HG03575 (cell line): ENCODE measurements around the gene PACS1.

Source experiments
- ATAC-seq: cut with Tn5 transposase; IDR thresholded peaks from one replicate; pipeline ENCODE4 v1.9.1; 2021; ENCODE audit not compliant: unreplicated experiment, insufficient number of reproducible peaks, low FRiP score; ENCODE audit errors: extremely low read depth

Gene PACS1

DNA sequence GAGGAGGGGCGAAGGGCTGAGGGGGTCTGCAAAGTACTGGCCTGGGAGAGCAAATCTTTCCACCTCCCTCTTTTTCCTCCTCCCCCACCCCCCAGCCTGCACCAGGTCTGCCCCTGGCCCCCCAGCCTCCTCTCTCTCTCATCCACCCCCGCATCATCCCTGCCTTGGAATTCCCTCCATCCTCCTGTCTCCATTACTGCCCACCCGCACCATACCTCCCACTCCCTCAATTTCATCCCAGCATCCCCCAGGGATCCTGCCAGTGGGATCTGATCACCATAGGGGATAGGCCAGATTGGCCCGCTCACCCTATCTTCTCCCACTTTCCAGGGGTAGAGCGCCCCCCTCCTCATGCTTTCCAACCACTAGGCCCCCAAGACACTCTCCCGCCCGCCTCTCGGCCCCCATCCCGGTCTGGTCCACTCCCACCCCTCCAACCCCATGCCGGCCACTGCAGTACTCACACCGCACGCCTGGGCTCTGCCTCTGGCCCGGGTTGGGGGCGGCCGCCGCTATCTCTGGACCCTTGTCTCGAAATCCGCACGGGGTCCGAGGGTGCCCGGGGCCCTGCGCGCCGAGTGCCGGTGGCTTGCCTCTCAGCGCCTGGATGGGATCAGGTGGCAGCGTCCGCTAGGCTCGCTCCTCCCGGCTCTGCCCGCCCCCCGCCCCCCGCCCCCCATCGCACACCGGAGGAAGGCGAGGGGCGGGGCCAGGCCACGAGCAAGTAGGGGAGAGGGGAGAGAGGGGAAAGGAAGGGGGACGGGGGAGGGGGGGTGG, 21.3 kb upstream of the PACS1 start, which contains the start of gene GAL3ST3:
Gene GAL3ST3 (minus strand): TSS at position 615 of the 777 bp plus-strand sequence. CDS start 3,746 bp downstream, outside the sequence.
- no peak for ATAC-seq

DNA sequence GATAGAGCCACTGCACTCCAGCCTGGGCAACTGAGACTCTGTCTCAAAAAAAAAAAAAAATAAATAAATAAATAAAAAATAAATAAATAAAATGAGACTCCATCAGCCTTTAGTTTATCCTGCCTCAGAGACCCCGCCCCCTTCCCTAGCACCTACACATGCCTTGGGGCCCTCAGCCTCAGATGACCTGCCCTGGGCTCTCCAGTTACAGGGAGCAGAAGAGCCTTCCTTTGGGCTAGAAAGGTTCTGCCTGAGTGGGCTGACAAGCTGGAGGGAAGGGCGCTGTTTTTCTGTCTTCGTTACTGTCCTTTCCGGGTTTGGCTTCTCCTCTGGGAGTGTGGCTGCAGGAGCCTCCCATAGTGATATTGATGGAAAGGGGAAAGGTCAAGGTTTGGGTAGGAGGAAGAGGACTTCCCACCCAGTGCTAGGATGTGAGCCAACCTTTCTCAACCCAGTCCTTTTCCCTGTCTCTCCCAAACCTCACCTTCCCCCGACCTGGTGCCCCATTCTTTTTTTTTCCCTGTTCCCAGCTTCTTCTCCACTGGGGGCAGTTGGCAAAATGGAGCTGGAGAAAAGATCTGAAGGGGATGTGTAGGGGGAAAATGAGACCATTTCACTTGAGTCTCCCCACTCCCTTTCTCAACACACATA, 19.4 kb upstream of the PACS1 start:
- ATAC-seq: no peak

DNA sequence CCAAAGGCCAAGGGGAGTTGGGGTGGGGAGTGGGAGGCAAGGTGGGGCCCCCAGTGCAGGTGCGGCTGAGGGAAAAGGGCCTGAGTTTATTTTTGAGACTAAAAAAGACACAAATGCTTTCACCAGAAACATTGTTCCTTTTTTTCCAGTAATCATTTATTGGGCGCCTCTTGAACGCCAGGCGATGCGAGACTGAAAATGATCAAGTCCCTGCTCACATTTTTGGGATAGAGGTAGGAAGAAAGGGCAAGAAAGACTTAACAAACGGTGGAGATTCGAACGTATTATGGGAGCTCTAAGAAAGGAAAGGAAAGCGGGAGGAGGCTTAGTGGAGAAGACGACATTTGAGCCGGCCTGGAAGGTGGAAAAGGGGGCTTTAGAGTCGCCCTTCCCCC, 18.7 kb upstream of the PACS1 start:
- ATAC-seq: no peak

DNA sequence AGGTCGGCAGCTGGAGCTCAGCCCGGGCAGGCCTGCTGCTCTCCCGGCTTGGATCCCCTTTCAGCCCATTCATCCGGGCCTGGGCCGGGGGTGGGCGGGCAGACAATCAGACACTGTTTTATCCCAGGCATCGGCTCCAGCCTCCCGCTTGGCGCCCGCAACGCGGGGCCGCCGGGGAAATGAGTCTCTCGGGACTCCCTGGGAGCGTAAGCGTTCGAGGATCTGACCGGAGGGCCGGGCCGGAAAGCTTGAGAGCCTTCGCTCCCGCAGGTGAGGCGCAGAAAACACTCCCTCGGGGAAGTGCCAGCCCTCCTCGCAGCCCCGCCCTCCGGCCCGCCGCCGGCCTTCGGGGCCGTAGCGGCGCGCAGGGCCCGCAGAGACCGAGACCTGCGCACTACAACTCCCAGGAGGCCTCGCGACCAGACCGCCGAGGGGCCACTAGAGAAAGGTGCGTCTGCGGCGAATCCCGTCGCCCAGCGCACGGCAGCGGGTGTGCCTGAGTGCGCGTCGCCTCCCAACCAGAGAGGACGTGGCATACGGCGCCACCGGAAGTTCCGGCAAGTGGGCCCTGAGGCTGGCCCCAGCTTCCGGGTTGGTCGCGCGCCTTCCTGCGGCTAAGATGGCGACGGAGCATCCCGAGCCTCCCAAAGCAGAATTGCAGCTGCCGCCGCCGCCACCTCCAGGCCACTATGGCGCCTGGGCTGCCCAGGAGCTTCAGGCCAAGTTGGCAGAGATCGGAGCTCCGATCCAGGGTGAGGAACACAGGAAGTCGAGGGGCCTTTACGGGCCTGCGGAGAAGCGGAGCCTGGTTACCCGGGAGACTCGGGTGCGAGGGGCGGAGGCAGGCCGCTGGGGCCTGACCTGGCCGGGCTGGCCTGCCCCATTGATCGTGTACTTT, 18.1 kb upstream of the PACS1 start, which contains the start of gene SF3B2:
Gene SF3B2 (plus strand): TSS at position 599 of the 898 bp plus-strand sequence. CDS start 21 bp downstream, at position 620.
- peak; percentile 74 for ATAC-seq

DNA sequence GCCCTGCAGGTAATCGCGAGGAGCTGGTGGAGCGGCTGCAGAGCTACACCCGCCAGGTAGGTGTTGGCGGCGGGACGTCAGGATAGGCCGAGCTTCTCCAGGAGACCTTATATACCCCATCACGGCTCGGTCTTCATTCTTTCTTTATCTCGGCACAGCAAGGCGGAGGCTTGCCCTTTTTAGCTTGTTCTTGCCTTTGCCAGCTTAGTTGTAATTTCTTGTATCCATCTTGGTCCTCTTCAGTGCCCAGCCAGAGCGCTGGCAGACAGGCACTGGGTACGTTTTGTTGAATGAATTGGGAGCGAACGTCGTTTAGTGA, 17.4 kb upstream of the PACS1 start:
- no peak for ATAC-seq

DNA sequence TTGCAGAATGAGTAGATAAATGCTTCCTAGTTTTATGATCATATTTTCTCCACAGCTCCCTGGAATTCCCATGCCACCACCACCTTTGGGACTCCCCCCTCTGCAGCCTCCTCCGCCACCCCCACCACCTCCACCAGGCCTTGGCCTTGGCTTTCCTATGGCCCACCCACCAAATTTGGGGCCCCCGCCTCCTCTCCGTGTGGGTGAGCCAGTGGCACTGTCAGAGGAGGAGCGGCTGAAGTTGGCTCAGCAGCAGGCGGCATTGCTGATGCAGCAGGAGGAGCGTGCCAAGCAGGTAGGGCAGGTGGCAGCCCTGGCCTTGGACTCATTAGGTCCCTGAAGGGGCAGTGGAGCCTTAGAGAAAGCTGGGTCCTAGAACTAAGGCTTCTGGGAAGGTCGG, 15.1 kb upstream of the PACS1 start:
- ATAC-seq: no peak

DNA sequence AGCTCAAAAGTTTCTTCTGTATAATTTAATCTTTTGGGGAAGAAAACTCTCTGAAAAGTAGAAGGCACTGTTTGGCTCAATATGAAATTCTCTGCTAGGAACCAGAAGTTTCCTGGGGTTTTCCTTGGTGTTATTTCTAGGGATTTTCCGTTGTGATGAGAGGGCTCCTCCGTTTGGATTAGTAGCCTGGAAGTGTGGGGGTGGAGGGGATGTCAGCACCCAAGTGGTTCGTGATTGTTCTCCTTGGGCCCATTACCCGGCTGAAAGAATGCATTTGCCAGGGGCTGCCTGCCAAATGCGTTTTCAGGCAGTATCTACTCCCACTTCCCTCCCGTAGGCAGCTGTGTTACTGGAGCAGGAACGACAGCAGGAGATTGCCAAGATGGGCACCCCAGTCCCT, 13.6 kb upstream of the PACS1 start:
- ATAC-seq: no peak

DNA sequence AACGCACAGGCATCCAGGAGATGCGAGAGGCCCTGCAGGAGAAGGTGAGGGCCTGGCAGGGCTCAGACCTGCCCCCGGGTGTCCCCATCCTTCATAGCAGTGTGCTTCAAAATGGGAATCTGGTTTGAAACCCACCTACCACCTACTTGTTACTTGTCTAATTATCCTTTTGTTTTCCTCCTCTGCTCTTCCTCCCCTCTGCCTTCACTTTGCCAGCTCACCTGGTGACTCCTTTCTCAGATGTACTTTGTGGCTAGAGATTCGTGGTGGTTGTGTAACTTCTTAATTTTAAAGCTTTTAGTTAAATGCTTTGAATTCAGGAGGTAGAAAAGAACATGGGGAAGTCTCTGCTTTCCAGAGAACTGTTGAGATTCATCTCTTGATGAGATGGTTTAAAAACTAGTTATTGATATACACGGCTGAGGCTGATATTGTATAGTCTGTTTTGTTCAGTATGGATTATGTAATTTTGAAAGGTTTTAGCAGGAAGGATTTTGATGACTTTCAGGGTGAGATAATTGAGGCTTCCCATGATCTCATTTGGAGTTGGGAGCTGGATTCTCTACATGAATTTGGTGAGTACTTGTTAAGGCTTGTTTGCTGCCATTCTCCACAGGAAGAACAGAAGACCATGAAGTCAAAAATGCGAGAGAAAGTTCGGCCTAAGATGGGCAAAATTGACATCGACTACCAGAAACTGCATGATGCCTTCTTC, 9.9 kb upstream of the PACS1 start:
- ATAC-seq: no peak

DNA sequence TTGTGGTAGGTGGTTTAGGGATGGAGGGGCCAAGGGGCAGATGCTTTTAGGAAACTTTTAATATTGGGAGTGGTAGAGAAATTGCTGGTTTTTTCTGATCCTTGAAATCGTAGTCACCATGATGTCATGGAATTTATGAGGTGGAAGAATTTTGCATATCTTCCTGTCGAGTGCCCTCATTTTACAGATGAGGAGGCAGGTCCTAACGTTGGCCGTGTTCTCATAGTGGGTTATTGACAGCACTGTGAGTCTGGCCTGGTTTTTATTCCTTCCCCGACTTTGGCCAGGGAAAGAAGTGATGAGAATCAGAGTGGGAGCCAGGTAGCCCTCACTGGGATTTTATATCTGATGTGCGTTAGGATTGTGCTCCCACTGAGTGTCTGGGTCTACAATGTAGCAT, 8.8 kb upstream of the PACS1 start:
- ATAC-seq: no peak

DNA sequence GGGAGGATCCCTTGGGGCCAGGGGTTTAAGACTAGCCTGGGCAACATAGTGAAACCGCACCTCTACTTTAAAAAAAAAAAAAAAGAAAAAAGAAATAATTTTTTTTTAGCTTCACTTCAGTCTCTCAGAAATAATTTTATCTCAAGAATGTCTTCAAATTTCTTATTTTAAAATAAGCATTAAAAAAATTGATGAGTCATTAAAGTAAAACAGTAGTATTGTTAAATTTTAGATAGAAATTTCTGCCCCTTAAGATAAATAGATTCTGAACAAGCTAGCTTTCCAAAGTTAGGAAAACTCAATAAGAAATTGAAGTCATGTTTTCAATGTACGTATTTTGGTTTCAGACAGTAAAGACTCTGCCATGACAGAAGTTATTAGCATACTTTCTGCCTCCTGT, 7.7 kb upstream of the PACS1 start:
- ATAC-seq: no peak

DNA sequence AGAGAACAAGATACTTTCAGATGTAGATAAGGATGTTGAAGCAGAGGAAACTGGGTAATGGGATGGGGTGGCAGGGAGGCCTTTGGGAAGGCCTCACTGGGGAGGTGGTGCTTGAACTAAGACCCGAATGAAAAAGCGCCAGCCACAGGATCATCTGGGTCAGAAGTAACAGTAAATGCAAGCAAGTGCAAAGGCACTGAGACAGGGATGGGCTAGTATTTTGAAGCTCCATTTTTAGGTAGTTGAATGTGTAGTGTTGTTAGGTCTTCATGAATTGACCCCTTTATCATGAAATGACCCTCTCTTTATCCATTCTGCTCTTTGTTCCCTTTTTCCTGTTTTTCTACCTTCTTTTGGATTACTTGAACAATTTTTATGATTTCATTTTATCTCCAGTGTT, 6.2 kb upstream of the PACS1 start:
- no peak for ATAC-seq

DNA sequence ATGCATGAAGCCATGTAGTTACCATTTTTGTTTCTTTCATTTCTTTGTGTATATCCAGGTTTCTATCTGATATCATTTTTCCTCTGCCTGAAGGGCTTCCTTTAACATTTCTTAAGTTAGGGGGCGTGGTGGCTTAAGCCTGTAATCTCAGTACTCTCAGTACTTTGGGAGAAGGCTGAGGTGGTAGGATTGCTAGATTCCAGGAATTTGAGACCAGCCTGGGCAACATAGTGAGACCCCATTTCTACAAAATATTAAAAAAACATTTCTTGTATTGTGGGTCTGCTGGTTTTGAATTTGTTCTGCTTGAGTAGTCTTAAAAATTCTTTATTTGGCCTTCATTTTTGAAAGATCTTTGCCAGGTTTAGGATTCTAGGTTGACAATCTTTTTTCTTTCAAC, 5.5 kb upstream of the PACS1 start:
- ATAC-seq: no peak

DNA sequence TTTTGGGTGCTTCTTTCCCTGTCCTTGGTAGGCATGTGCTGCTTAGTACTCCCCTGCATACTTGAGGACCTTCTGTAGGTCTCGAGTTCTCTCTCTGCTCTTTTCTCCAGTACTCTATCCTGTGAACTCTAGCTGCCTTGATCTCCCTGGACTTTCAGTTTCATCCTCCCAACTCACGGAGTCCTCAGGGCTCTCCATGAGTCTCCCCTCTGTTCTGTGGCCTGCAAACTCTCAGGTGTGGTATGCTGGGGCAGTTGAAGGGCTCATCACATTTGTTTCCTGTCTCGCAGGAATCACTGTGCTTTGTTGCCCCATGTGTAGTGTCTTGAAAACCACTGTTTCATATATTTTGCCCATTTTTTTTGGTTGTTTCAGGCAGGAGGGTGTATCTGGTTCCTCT, 3.3 kb upstream of the PACS1 start:
- no peak for ATAC-seq

DNA sequence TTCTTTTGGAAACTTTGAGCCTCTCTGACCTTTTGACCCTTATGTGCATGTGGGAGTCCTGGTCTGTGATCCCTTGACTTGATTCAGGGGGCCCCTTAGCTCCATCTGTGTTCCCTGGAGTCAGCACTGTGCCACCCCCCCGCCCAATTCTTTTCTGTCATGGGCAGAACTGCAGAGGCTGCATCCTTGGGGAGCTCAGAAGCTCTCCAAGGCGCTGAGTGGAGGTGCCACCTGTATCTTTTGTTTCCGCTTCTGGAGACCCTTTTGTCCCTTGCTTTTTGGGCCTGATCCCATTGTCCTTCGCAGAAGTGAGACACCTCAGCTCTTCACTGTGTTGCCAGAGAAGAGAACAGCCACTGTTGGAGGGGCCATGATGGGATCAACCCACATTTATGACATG, 2.4 kb upstream of the PACS1 start:
- no peak for ATAC-seq

DNA sequence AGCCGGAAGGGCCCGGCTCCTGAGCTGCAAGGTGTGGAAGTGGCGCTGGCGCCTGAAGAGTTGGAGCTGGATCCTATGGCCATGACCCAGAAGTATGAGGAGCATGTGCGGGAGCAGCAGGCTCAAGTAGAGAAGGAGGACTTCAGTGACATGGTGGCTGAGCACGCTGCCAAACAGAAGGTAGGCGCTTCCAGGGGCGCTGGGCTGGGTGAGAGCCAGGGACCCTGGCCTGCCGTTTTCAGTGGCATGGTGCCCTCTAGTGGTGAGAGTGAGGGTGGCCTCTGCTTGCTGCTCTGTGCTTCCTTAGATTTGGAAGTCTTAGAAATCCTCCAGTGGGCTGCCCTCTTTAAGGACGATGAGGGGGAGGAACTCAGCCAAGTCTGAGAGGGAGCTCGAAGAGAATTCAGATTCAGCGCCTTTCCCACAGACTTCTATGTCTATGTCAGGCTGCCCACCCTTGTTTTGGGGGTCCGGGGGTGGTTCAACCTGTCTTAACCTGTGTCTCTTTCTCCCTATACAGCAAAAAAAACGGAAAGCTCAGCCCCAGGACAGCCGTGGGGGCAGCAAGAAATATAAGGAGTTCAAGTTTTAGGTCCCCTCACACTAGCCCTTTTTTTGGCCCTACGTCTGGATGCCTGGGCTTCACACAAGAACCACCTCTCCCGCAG, 1.8 kb upstream of the PACS1 start:
- no peak for ATAC-seq

DNA sequence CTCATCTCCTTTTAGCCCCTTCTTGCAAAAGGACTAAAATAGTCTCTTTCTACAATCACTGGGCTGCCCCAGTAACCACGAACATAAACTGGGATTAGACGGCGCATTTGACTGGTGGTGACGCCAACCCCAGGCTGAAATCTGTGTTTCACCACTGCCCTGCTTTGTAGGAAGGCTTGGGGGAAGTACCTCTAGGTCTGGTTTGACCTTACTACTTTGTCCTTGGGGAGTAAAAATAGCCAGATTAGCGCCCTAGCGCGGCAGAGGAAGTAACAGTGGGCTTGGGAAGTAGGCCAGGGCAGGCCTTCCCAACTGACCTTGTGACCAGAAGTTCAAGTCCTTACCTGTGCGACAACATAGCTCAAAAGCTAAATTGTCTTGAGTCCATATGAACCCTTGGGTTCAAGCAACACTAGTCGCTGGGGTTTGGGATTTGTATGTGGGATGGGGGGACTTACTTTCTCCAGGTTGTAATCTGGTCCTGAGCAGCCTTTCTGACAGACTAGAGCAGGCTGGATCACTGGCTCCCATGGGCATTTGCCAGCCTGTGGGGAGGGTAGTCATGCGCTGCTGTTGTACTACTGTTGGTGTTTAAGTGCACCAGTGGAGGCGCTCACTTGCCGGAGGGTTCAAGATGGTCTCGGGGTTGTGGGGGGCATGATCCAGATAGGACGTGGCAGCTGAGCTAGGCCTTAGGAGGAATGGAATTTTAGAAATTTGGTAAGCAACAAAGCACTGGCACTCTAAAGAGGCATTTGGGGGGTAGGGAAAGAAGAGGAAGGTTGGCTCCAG, 953 bp upstream of the PACS1 start:
- ATAC-seq: no peak

DNA sequence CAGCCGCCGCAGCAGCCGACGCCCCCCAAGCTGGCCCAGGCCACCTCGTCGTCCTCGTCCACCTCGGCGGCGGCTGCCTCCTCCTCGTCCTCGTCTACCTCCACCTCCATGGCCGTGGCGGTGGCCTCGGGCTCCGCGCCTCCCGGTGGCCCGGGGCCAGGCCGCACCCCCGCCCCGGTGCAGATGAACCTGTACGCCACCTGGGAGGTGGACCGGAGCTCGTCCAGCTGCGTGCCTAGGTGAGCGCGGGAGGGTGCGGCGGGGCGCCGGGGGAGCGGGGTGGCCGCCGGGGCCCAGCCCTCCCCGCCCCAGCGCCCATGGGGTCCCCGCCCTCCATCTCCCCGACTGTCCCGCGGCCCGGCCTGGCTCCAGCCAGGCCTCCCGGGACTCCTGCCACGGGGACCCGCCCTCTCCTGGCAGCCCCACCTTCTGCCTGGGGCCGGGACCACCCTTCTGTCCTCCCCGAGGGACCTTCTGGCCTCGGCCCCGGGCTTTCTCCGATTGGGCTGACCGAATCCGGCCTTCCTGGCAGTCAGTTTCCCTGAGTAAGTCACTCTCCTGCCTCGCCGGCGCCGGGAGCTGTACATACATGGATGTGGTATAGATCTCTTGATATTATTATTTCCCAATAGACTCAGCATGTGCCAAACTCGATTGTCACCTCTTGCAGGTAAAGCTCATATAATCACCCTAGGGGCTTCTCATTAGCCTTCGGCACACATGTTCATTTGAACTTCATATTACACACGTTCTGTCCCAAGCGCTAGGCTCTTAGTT, 720 bp downstream of the PACS1 start:
- no peak for ATAC-seq
